HepG2 (cell line): Measurements from ENCODE around the gene PDE4C. TPM values are rescaled to one million over a fixed set of nuclear protein-coding genes. Genes with fewer than 3 reads are reported as not detected.

Experiments
- ATAC-seq: fragments of 200-7000 bp; cut with Tn5 transposase; 3 replicates; pipeline ENCODE4 v1.9.1; 2020; ENCODE audit warnings: mild to moderate bottlenecking, moderate library complexity
- BruUV-seq: library from RNA; stranded (reverse); fragments of 400-500 nt; replicated peaks from 2 replicates; lab custom pipeline; 2021; lab: Mats Ljungman, UMichigan
- CTCF ChIA-PET: fragments of 300-600 bp; formaldehyde crosslinking; extraction: SDS; loops from one replicate; lab custom pipeline; 2021; ENCODE audit warnings: low total read pairs, inconsistent platforms, low intra/inter-chr PET ratio; lab: Yijun Ruan, JAX
- POLR2A ChIA-PET: fragments of 350-600 bp; sonication (Branson Sonifier 250); formaldehyde crosslinking; loops from one replicate; lab custom pipeline; 2020; ENCODE audit warnings: antibody characterized with exemption, inconsistent platforms; lab: Yijun Ruan, JAX
- DNase-seq: peaks from one replicate; pipeline ENCODE4 v3.0.0-alpha.2; 2015; ENCODE audit warnings: low spot score
- FAIRE-seq: peaks from 3 replicates; lab custom pipeline; 2011; peaks lifted over from hg19 to GRCh38; lab: Jason Lieb, UNC
- H2AFZ ChIP-seq: one replicate; pipeline ENCODE4 v1.6.1; 2011; ENCODE audit warnings: low read length, inconsistent platforms
- H3K27ac ChIP-seq: fragments of 300-600 bp; 3 replicates; pipeline ENCODE4 v1.8.0; 2011; ENCODE audit warnings: mixed run types, mild to moderate bottlenecking, mixed read lengths, low read length, inconsistent platforms; ENCODE audit not compliant: insufficient read depth; ENCODE audit errors: extremely low read length
- H3K27me3 ChIP-seq, 2 experiments: fragments of 200-600 bp in 1 of 2; 2 replicates in 1 of 2; 3 replicates in 1 of 2; pipeline versions ENCODE4 v1.6.0 to v1.8.0; 2011; ENCODE audit warnings: low read length in 2 of 2, mild to moderate bottlenecking in 2 of 2, moderate library complexity in 2 of 2, inconsistent platforms in 1 of 2; ENCODE audit not compliant: insufficient read depth in 2 of 2, control insufficient read depth in 1 of 2
- H3K36me3 ChIP-seq, 2 experiments: fragments of 200-600 bp in 1 of 2; replicated peaks in 1 of 2; 2 replicates in 1 of 2; 3 replicates in 1 of 2; pipeline versions ENCODE4 v1.5.1 to v1.8.0; 2011; ENCODE audit warnings: low read length in 2 of 2, inconsistent platforms in 1 of 2; ENCODE audit not compliant: insufficient read depth in 2 of 2, control insufficient read depth in 1 of 2
- H3K4me1 ChIP-seq: 2 replicates; pipeline ENCODE4 v1.5.1; 2012; ENCODE audit warnings: low read length, inconsistent platforms; ENCODE audit not compliant: insufficient read depth
- H3K4me2 ChIP-seq: 2 replicates; pipeline ENCODE4 v1.6.0; 2011; ENCODE audit warnings: low read depth, low read length, inconsistent platforms
- H3K4me3 ChIP-seq, 3 experiments: fragments of 200-600 bp in 1 of 3; sonication (generic), shearing (Covaris generic) in 1 of 3; replicated peaks in 1 of 3; 2 replicates each; pipeline ENCODE4 v1.5.1; 2011 to 2016; ENCODE audit warnings: low read length in 3 of 3, inconsistent platforms in 2 of 3, low read depth in 2 of 3, mild to moderate bottlenecking in 2 of 3, control low read depth in 1 of 3, mixed read lengths in 1 of 3; ENCODE audit not compliant: insufficient read depth in 1 of 3
- H3K79me2 ChIP-seq: one replicate; pipeline ENCODE4 v1.6.1; 2011; ENCODE audit warnings: low read length, inconsistent platforms; ENCODE audit not compliant: insufficient read depth
- H3K9ac ChIP-seq: 2 replicates; pipeline ENCODE4 v1.6.0; 2011; ENCODE audit warnings: mild to moderate bottlenecking, low read depth, low read length, inconsistent platforms; ENCODE audit not compliant: insufficient read depth
- H3K9me3 ChIP-seq: 2 replicates; pipeline ENCODE4 v1.5.1; 2012; ENCODE audit warnings: mild to moderate bottlenecking, low read length
- H4K20me1 ChIP-seq: 2 replicates; pipeline ENCODE4 v1.6.0; 2011; ENCODE audit warnings: inconsistent platforms, mild to moderate bottlenecking, low read length, moderate library complexity; ENCODE audit not compliant: insufficient read depth
- ASH2L ChIP-seq: fragments of 300-600, 200-600 bp; sonication (generic); IDR thresholded peaks from 2 replicates; pipeline ENCODE4 v1.7.0; 2017; ENCODE audit warnings: low read depth, mild to moderate bottlenecking, moderate library complexity, mixed read lengths, low read length; ENCODE audit not compliant: insufficient read length
- BCL6 ChIP-seq: IDR thresholded peaks from 2 replicates; pipeline ENCODE4 v1.6.1; 2016; ENCODE audit warnings: missing genetic modification reagents, missing compliant biosample characterization
- CENPX ChIP-seq: sonication (generic); formaldehyde crosslinking; IDR thresholded peaks from 2 replicates; pipeline ENCODE4 v1.9.0; 2021; ENCODE audit warnings: mild to moderate bottlenecking, missing genetic modification reagents, moderate library complexity
- EED ChIP-seq: sonication (generic); formaldehyde crosslinking; IDR thresholded peaks from 2 replicates; pipeline ENCODE4 v1.5.0; 2020; ENCODE audit warnings: mild to moderate bottlenecking, missing genetic modification reagents
- EZH2 ChIP-seq: conservative IDR thresholded peaks from 2 replicates; pipeline ENCODE4 v1.6.1; 2012; ENCODE audit warnings: mild to moderate bottlenecking, low read depth, low read length, moderate library complexity
- HNRNPL ChIP-seq: fragments of 200-400 bp; formaldehyde crosslinking; IDR thresholded peaks from 2 replicates; pipeline ENCODE4 v1.6.1; 2017; ENCODE audit warnings: mild to moderate bottlenecking, low read depth, low read length
- KAT7 ChIP-seq: IDR thresholded peaks from 2 replicates; pipeline ENCODE4 v1.6.1; 2018; ENCODE audit warnings: borderline replicate concordance, missing compliant biosample characterization
- POGZ ChIP-seq: sonication (generic); formaldehyde crosslinking; IDR thresholded peaks from 2 replicates; pipeline ENCODE4 v1.4.0; 2020; ENCODE audit warnings: mild to moderate bottlenecking, missing genetic modification reagents
- RARA ChIP-seq: IDR thresholded peaks from 2 replicates; pipeline ENCODE4 v1.6.1; 2016; ENCODE audit warnings: missing genetic modification reagents, missing compliant biosample characterization
- ZMAT3 ChIP-seq: sonication (generic); formaldehyde crosslinking; conservative IDR thresholded peaks from 2 replicates; pipeline ENCODE4 v1.7.0; 2021; ENCODE audit warnings: missing genetic modification reagents
- ZNF282 ChIP-seq: fragments of 450-650 bp; IDR thresholded peaks from 2 replicates; pipeline ENCODE4 v1.6.1; 2018; ENCODE audit not compliant: partially characterized antibody
- ZNF891 ChIP-seq: sonication (generic); formaldehyde crosslinking; IDR thresholded peaks from 2 replicates; pipeline ENCODE4 v1.5.0; 2020; ENCODE audit warnings: mild to moderate bottlenecking, missing genetic modification reagents
- ZSCAN9 ChIP-seq: IDR thresholded peaks from 2 replicates; pipeline ENCODE4 v1.6.1; 2016; ENCODE audit warnings: borderline replicate concordance
- WGBS: methylation state at CpG from one replicate; pipeline ENCODE4 v1.1.6; 2017; ENCODE audit warnings: low lambda C conversion rate; 5-methylcytosine and 5-hydroxymethylcytosine counted together
- in situ Hi-C: cut with HindIII; loops from 2 replicates; pipeline ENCODE4 v1.10.0; 2017; ENCODE audit warnings: low pct_unique_long_range_greater_than_20kb; ENCODE audit not compliant: extremely low pct_ligation_motif_present
- intact Hi-C: fragments of 100-400 bp; cut with micrococcal nuclease; formaldehyde crosslinking; loops from one replicate; pipeline ENCODE4 v1.10.0; 2022; ENCODE audit not compliant: unreplicated experiment
- polyA plus RNA-seq, 8 experiments: library from polyadenylated mRNA; depleted of rRNA in 3 of 8; stranded (reverse) in 7 of 8; unstranded in 1 of 8; fragments of >200 nt; fragmentation: Illumina TruSeq in 4 of 8; extraction: Trizol in 4 of 8; gene quantifications; 2 replicates each; pipeline versions ENCODE4 v1.2.1 to v1.2.3, GENCODE V29; 2011 to 2016; ENCODE audit warnings: low read depth in 4 of 8, missing spikeins in 1 of 8, mixed read lengths in 1 of 8; ENCODE audit not compliant: insufficient read depth in 1 of 8
- total RNA-seq, 5 experiments: library from RNA; depleted of rRNA; stranded (reverse); fragments of >200 nt; fragmentation: Illumina TruSeq; extraction: Trizol; gene quantifications; 2 replicates each; pipeline ENCODE4 v1.2.3, GENCODE V29; 2016; ENCODE audit warnings: low read depth in 1 of 5
- TF ChIP-seq, protein P1 (sequence below): sonication (generic); formaldehyde crosslinking; IDR thresholded peaks from 2 replicates; pipeline ENCODE4 v1.5.0; 2020; ENCODE audit warnings: missing genetic modification reagents
- TF ChIP-seq, protein P2 (sequence below): sonication (generic); formaldehyde crosslinking; IDR thresholded peaks from 2 replicates; pipeline ENCODE4 v1.5.1; 2020; ENCODE audit warnings: mild to moderate bottlenecking, missing genetic modification reagents, borderline replicate concordance
- TF ChIP-seq, protein P3 (sequence below): sonication (generic); formaldehyde crosslinking; IDR thresholded peaks from 2 replicates; pipeline ENCODE4 v1.4.0; 2020; ENCODE audit warnings: missing genetic modification reagents

PDE4C gene
- total and polyA plus RNA-seq, 2 of the 13 experiments (the other 11 are each of a cell fraction or from before 2014, with no cell fraction given) = 1.4 to 14.0 TPM

GRCh38 chr19:18259893-18260292, 33.7 kb upstream of the PDE4C start:
- WGBS = 4% methylated on average over 3 of the region's 4 CpGs
- no peak for FAIRE-seq
- CTCF ChIA-PET = no interaction called here

More at GRCh38 chr19:18259893-18260292, 33.7 kb upstream of the PDE4C start:
- H3K36me3 ChIP-seq = no peaks in the 10 kb centered on the region
- no peak overlapping the region for H2AFZ ChIP-seq
- no peaks in the 10 kb centered on the region for H3K79me2 ChIP-seq
- H3K4me3 ChIP-seq = no peak overlapping the region
- H3K27ac ChIP-seq = no peak overlapping the region
- H3K4me1 ChIP-seq = peaks cover 19% of the 10 kb centered on the region
- peaks cover 10 to 31% of the 10 kb centered on the region in 2 experiments; a peak in 4 of 5 replicates for H3K27me3 ChIP-seq
- no peaks in the 10 kb centered on the region for H3K9me3 ChIP-seq
- TF ChIP-seq ZMAT3 (CRISPR knock-in tag) = no peak
- TF ChIP-seq ZNF891 (CRISPR knock-in tag) = no peak
- TF ChIP-seq BCL6 (CRISPR knock-in tag) = no peak
- no peak for TF ChIP-seq CENPX (CRISPR knock-in tag)
- no peak for TF ChIP-seq RARA (CRISPR knock-in tag)
- no peak for TF ChIP-seq EED
- no peak for TF ChIP-seq ZNF282
- TF ChIP-seq ASH2L = no peak
- TF ChIP-seq POGZ (CRISPR knock-in tag) = no peak
- TF ChIP-seq HNRNPL = no peak
- TF ChIP-seq ZSCAN9 (CRISPR knock-in tag) = no peak
- TF ChIP-seq, protein P1, sequence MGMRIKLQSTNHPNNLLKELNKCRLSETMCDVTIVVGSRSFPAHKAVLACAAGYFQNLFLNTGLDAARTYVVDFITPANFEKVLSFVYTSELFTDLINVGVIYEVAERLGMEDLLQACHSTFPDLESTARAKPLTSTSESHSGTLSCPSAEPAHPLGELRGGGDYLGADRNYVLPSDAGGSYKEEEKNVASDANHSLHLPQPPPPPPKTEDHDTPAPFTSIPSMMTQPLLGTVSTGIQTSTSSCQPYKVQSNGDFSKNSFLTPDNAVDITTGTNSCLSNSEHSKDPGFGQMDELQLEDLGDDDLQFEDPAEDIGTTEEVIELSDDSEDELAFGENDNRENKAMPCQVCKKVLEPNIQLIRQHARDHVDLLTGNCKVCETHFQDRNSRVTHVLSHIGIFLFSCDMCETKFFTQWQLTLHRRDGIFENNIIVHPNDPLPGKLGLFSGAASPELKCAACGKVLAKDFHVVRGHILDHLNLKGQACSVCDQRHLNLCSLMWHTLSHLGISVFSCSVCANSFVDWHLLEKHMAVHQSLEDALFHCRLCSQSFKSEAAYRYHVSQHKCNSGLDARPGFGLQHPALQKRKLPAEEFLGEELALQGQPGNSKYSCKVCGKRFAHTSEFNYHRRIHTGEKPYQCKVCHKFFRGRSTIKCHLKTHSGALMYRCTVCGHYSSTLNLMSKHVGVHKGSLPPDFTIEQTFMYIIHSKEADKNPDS (CRISPR knock-in tag) = no peak
- TF ChIP-seq, protein P2, sequence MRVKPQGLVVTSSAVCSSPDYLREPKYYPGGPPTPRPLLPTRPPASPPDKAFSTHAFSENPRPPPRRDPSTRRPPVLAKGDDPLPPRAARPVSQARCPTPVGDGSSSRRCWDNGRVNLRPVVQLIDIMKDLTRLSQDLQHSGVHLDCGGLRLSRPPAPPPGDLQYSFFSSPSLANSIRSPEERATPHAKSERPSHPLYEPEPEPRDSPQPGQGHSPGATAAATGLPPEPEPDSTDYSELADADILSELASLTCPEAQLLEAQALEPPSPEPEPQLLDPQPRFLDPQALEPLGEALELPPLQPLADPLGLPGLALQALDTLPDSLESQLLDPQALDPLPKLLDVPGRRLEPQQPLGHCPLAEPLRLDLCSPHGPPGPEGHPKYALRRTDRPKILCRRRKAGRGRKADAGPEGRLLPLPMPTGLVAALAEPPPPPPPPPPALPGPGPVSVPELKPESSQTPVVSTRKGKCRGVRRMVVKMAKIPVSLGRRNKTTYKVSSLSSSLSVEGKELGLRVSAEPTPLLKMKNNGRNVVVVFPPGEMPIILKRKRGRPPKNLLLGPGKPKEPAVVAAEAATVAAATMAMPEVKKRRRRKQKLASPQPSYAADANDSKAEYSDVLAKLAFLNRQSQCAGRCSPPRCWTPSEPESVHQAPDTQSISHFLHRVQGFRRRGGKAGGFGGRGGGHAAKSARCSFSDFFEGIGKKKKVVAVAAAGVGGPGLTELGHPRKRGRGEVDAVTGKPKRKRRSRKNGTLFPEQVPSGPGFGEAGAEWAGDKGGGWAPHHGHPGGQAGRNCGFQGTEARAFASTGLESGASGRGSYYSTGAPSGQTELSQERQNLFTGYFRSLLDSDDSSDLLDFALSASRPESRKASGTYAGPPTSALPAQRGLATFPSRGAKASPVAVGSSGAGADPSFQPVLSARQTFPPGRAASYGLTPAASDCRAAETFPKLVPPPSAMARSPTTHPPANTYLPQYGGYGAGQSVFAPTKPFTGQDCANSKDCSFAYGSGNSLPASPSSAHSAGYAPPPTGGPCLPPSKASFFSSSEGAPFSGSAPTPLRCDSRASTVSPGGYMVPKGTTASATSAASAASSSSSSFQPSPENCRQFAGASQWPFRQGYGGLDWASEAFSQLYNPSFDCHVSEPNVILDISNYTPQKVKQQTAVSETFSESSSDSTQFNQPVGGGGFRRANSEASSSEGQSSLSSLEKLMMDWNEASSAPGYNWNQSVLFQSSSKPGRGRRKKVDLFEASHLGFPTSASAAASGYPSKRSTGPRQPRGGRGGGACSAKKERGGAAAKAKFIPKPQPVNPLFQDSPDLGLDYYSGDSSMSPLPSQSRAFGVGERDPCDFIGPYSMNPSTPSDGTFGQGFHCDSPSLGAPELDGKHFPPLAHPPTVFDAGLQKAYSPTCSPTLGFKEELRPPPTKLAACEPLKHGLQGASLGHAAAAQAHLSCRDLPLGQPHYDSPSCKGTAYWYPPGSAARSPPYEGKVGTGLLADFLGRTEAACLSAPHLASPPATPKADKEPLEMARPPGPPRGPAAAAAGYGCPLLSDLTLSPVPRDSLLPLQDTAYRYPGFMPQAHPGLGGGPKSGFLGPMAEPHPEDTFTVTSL (CRISPR knock-in tag) = no peak
- TF ChIP-seq EZH2 = no peak
- no peak for TF ChIP-seq KAT7 (CRISPR knock-in tag)
- TF ChIP-seq, protein P3, sequence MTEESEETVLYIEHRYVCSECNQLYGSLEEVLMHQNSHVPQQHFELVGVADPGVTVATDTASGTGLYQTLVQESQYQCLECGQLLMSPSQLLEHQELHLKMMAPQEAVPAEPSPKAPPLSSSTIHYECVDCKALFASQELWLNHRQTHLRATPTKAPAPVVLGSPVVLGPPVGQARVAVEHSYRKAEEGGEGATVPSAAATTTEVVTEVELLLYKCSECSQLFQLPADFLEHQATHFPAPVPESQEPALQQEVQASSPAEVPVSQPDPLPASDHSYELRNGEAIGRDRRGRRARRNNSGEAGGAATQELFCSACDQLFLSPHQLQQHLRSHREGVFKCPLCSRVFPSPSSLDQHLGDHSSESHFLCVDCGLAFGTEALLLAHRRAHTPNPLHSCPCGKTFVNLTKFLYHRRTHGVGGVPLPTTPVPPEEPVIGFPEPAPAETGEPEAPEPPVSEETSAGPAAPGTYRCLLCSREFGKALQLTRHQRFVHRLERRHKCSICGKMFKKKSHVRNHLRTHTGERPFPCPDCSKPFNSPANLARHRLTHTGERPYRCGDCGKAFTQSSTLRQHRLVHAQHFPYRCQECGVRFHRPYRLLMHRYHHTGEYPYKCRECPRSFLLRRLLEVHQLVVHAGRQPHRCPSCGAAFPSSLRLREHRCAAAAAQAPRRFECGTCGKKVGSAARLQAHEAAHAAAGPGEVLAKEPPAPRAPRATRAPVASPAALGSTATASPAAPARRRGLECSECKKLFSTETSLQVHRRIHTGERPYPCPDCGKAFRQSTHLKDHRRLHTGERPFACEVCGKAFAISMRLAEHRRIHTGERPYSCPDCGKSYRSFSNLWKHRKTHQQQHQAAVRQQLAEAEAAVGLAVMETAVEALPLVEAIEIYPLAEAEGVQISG = no peak
- H3K4me2 ChIP-seq = no peak overlapping the region
- in situ Hi-C loops = no loop called here
- no peak for DNase-seq
- POLR2A ChIA-PET = no interaction called here
- no peak for ATAC-seq
- intact Hi-C loops = no loop called here
- BruUV-seq = no TSS peak
- no peak overlapping the region for H3K9ac ChIP-seq
- no peaks in the 10 kb centered on the region for H4K20me1 ChIP-seq
